ENCODE measurements around the gene HCN2.
A peak's percentile ranks its signal among the peaks of the same experiment; 100 is the strongest.
"Not testable (repeated sequence)": the region's sequence is repeated elsewhere in the genome, so short reads cannot be mapped to it uniquely, and the experiment has no call there.

The HCN2 gene

DNA sequence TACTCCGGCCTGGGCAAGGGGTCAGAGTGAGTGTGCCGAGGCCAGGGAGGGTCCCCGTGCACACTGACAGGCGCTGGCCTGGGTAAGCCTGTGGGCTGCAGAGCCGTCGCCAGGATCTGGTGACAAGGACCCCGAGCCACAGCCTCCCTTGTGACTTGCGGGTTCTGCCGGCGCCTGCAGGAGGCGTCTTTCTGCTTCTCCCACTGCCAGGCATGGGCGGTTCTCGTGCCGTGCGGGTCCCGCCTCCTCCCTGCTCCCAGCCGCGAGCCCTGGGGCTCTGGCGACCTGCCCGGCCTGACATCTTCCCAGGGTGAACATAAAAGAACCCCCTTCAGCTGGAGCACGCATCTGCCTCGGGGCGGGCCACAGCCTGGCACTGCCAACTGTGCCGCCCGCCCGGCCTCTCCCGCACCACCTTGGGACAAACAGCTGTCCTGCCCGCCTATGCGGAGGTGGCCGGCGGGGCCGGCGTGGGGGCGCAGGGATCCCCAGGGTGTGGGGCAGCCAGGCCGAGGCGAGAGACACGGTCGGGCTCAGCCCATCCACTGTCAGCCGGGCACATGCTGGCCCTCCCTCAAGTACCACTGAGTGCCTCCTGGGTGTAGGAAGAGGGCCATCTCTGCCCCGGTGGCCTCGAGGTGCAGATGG is 1.5 kb upstream of the HCN2 start:
- peak; percentile 73 for DNase-seq

DNA sequence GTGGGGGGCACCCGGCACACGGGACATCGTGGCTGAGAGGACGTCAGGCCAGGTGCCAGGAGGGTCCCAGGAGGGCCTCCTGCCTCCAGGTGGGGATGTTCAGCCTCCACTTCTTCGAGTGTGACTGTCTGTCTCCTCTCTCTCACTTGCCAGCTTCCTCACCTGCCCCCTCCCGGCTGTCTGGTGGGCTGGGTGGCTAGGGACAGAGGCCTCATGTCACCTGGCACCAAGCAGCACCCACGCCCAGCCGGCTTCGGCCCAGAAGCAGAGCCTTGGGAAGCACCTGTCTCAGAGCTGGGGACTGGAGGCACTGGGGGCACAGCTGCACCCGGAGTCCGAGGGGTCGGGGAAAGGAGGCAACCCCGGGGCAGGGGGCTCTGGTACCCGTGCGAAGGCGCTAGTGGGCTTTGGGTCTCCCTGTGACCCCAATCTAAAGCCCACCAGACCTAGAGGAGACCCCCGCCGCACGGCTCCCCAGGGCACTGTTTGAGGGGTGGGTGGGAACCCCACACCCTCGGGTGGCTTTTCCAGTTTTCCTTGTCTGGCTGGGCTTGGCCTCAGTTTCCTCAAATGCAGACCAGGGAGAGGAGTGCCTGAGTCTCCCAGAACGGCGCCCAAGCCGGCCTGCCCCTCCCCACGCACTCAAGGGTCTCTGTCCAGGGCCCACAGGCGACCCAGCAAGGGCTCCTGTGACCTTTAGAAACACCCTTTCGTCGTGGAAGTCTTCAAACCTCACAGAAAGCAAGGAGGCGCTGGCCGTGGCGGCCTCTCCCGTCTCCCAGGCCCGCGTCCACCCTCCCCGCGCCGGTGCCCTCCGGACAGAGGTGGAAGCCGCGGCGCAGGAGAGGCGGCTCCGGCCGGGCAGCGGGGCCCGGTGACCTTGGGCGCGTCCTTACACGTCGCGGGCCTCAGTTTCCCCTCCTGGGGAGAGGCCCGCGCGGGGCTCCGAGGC is 664 bp upstream of the HCN2 start:
- DNase-seq: peak; percentile 14

DNA sequence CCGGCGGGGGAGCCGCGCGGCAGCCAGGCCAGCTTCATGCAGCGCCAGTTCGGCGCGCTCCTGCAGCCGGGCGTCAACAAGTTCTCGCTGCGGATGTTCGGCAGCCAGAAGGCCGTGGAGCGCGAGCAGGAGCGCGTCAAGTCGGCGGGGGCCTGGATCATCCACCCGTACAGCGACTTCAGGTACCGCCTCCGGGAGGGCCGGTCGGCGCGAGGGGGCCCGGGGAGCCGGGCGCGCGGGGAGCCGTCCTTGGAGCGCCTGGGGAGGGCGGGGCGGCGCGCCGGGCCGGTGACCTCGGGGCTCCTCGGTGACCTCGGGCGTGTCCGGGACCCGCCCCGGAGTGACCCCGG is 690 bp downstream of the HCN2 start:
- DNase-seq: peak; percentile 48

DNA sequence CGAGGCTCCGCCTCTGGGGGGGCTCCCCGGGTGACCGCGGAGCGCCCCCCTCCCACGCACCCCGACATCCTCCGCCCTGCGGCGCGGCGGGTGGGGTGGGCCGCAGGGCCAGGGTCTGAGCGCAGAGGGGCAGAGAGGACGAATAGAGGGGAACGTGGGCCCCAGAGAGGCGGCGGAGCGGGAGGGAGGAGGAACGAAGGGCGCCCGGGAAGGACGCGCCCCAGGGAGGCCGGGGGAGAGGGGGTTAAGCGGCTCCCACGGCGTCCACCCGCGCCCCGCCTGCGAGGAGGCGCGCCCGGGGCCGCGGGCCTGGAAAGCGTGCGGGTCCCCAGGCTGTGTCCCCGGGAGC is 1.0 kb downstream of the HCN2 start:
- DNase-seq: no peak

DNA sequence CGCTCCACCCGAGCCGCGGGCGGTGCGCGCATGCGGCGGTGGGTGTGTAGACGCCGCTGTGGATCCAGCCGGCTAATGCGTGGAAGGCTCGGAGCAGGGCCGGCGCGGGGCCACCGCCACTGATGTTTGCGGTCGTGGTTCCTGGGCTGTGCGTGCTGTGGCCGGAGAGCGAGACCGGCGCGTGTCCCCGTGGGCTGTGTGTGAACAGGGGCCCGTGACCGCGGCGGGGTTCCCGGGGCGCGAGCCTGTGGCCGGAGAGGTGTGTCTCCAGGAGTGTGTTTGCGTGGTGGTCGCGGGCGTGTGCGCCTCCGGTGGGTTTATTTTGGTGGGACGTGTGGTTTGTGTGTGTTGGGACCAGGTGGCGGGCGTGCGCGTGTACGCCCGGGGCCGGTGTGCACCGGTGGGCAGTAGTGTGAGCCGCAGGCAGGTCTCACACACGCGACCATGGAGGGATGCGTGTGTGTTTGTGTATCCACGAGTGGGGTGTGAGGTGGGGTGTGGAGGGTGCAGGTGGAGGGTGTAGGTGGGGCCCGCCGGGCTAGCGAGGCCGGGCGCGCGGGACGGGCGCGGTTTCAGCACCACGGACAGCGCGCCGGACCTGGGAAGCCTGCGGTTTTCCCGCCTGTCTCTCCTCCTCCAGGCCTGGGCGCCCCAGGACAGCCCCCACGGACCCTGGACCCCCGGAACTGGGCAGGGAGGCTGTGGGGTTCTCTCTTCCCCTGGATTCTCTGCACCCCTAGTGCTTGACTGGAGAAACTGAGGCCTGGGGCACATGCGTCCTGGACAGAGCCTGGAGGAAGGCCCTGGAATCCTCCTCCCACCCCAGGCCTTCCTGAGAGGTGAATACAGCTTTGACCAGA is 1.6 kb downstream of the HCN2 start:
- DNase-seq: no peak

DNA sequence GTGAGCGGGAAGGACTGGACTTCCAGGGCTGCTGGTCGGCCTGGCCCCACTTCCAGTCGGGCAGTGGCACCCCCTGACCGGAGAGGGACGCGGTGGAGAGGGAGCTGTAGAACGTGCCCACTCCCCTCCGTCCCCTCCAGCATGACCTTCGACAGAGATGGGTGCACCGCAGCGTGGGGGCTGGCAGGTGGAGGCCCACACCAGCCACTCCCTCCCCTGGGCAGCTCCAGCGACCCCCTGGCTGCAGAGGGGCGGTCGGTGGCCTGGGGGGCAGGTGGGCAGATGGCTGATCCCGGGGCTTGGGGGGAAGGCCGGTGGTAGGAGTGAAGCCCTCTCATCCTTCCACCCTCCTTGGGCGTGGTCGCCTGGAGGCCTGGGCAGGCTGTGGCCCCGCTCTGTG is 2.4 kb downstream of the HCN2 start:
- DNase-seq: no peak

DNA sequence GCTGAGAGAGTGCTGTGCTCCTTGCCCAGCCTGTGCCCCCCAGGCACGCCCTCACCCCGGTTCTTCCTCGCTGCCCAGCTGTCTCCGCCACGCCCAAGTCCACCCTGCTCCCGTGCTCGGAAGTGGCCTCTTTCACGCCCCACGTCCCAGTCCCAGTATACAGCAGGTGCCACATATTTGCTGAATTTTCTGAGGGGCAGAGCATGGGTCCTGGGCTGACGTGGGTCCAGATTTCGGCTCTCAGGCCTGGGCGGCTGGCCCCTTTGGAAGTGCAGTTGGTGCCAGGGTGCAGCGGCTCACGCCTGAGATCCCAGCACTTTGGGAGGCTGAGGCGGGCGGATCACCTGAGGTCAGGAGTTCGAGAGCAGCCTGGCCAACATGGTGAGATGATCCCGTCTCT is 3.4 kb downstream of the HCN2 start:
- no peak for DNase-seq

DNA sequence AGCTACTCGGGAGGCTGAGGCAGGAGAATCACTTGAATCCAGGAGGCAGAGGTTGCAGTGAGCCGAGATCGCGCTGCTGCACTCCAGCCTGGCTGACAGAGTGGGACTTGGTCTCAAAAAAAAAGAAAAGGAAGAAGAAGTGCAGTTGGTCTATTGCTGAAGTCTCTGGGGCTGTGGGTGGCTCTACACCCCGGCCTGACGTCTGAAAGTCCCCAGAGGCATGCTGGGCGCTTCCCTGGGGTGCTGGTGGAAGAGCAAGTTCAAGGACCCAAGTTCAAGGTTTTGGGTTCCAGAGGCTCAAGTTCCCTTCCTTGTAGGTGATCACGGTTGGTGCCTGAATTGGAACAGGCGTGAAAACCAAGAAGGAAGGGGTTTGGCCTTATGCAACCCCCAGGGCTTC is 3.8 kb downstream of the HCN2 start:
- DNase-seq: no peak

DNA sequence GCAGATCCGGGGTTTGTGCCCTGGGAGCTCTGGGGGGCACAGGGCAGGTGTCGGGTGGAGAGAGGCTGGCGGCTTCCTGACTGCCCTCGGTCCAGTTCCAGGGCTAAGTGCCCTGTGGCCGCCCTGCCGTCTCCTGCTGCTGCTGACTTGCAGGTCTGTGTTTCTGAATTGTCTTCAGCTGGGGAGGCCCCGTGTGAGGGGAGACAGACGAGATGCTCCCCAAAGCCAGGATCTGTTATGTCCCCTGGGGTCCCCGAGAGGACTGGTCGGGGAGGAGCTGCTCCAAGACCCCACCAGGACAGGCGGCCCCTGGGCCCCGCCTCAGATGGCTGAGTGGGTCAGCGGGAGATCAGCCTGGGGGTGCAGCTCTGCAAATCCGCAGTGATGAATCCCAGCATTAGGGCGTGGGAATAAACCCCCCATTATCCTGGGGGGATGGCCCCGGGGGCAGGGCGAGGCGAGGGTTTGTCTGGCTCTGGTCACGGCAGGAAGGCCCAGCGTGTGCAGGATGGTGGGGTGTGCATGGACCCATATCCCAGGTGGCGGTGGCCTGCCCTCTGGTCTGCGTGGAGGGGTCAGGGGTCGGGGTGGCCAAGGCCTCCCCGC is 4.7 kb downstream of the HCN2 start:
- no peak for DNase-seq

DNA sequence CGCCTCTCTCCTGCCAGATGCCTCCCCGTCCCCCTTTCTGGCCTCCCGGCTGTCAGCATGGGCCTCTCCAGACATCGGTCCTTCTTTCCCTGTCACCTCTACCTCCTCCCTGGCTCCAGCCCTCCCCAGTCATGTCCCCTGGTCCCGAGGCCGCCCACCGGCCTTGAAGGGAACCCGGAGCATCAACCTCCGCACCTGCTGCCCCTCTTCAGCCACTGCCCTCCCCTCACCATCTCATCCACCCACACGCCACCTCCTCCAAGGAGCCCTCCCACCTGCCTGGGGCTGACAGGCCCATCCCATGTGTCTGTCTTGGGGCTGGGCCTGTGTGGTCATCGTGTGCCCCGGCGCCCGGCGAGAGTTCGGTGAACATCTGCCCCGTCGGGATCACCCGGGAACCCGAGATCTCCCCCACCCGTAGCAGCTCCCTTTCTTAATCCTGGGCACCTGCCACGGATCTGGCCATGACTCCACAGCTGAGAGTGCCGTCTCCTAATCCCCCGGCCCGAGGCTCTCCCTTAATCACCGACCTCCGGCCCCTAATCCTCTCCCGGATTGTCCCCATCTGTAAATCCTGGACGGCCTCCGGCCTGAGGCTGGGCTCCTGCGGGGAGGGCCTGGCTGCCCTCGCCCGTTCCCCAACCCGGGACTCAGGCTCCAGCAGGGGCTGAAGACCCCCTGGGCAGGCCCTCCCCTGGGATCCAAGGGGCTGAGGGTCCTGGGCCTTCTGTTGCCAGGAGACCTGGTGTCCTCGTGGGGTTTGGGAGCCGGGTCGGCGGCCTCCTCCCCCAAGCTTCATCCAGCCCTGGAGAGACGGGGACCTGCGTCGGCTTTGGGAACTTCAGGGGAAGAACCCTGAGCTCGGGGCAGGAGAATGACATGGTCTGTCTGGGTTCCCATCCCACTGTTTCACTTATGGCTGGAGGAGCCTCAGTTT is 5.9 kb downstream of the HCN2 start:
- DNase-seq: no peak

DNA sequence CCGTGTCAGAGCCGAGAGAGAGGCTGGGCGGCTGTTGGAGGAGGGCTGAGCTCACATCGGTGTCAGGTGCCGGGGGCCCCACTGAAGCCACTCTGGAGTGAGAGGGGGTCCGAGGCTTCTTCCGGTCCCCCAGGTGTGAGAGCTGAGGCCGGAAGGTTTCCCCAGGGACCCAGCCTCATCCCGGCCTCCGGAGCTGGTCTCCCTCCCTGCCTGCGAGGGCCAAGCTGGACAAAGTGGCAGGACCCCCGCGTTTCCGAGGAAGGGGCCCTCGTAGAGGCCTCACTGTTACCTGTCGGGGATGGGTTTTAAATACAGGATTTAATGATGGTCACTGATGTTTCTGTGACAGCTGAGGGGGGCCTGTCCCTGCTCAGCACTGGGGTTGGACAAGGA is 6.6 kb downstream of the HCN2 start:
- DNase-seq: no peak

DNA sequence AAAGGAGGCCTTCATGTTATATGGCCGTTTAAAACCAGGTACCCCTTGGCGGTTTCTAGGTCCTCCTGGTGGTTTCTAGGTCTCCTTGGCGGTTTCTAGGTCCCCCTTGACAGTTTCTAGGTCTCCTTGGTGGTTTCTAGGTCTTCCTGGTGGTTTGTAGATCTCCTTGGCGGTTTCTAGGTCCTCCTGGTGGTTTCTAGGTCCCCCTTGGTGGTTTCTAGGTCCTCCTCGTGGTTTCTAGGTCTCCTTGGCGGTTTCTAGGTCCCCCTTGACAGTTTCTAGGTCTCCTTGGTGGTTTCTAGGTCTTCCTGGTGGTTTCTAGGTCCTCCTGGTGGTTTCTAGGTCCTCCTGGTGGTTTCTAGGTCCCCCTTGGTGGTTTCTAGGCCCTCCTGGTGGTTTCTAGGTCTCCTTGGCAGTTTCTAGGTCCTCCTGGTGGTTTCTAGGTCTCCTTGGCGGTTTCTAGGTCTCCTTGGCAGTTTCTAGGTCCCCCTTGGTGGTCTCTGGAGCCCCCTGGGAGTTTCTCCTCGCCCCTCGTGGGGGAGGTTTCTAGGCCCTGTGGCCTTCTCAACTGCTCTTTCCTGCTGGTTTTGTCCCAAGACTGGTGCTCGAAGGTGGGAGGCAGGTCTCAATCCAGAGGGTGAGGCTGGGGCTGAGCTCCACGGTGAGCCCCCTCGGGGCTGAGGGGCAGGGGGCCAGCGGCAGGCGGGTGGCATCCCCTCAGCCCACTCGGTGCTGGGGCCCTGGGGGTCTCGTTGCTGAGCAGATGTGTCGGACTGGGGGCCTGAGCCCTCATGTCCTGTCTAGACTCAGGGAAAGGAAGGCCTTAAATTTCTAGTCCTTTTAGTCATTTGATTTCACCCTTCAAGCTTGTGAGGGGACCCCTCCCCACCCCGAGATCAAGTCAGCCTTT is 8.0 kb downstream of the HCN2 start:
- no peak for DNase-seq

DNA sequence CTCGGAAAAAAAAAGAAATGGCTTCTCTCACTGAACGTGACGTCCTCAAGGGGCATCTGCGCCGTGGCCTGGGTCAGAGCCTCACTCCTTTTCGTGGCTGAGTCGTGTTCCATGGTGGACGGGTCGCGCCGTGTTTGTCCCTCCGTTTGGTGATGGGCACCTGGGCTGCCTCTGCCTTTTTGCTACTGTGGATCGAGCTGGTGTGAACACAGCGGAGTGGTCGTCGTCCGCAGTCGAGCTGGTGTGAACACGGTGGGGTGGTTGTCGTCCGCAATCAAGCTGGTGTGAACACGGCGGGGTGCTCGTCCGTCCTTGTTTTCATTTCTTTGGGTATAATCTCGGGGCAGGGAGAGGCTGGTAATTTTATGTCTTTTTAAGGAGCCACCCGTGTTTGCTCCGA is 11.6 kb downstream of the HCN2 start:
- no peak for DNase-seq

DNA sequence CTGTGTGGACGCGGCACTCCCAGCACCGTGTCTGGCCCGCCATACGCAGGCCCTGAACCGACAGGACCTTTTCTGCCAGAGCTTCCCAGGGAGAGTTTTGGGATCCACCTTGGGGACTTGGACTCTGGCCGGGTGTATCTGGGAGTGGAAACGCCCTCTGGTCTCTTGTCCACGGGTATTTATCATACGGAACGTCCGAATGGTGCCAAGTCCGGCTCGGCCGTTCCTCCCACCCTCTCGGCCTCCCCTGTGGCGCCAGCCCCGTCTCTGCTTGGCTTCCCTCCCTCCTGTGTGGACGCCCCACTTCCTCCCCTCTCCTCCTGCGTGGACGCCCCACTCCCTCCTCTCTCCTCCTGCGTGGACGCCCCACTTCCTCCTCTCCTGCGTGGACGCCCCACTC is 12.1 kb downstream of the HCN2 start:
- DNase-seq: no peak

DNA sequence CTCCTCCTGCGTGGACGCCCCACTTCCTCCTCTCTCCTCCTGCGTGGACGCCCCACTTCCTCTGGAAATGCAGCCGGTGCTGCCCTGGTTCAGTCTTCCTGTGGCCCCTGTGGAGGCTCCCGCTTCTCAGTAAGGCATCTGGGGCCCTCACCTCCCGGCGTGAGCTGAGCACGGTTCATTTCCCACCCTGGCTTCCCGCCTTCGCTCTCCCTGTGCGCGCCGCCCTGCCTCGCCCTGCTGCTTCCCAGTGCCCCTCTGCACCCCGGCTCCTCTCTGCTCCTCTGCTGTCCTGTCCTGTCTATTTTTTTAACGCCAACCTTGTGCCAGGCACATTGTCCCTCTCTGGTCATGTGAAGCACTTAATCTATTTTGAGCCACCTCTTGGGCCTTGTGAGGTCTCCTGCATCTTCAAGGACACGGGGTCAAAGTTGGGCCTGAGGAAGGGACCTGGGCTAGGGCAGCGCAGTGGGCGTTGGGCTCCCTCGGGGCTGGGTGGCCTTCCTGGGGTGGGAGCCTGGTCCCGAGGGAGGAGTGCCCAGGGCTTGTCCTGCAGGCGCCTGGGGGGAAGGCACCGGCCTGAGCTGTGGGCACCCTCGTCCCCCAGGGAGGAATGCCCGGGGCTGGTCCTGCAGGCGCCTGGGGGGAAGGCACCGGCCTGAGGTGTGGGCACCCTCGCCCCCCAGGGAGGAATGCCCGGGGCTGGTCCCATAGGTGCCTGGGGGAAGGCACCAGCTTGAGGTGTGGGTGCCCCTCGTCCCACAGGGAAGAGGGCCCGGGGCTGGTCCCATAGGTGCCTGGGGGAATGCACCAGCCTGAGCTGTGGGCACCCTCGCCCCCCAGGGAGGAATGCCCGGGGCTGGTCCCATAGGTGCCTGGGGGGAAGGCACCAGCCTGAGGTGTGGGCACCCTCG is 13.0 kb downstream of the HCN2 start:
- DNase-seq: no peak

DNA sequence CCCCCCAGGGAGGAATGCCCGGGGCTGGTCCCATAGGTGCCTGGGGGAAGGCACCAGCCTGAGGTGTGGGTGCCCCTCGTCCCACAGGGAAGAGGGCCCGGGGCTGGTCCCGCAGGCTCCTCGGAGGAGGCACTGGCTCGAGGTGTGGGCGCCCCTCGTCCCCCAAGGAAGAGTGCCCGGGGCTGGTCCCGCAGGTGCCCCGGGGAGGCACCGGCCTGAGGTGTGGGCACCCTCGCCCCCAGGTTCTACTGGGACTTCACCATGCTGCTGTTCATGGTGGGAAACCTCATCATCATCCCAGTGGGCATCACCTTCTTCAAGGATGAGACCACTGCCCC is 13.6 kb downstream of the HCN2 start:
- DNase-seq: not testable (repeated sequence)

DNA sequence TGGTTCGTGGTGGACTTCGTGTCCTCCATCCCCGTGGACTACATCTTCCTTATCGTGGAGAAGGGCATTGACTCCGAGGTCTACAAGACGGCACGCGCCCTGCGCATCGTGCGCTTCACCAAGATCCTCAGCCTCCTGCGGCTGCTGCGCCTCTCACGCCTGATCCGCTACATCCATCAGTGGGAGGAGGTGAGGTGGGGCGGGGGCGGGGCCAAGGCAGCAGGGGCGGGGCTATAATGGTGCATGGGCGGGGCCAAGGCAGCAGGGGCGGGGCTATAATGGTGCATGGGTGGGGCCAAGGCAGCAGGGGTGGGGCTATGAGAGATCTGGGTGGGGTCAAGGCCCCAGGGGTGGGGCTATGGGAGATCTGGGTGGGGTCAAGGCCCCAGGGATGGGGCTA is 14.1 kb downstream of the HCN2 start:
- DNase-seq: not testable (repeated sequence)

DNA sequence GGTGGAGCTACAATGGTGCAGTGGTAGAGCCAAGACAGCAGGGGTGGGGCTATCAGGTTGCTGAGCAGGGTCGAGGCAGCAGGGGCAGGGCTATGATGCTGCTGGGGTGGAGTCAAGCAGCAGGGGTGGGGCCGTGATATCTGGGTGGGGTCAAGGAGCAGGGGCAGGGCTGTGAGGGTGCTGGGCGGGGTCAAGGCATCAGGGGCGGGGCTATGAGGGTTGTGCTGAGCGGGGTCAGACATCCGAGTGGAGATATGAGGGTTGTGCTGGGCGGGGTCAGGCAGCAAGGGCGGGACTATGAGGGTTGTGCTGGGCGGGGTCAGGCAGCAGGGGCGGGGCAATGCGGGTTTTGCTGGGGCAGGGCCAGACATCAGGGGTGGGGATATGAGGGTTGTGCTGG is 14.7 kb downstream of the HCN2 start:
- DNase-seq: no peak

DNA sequence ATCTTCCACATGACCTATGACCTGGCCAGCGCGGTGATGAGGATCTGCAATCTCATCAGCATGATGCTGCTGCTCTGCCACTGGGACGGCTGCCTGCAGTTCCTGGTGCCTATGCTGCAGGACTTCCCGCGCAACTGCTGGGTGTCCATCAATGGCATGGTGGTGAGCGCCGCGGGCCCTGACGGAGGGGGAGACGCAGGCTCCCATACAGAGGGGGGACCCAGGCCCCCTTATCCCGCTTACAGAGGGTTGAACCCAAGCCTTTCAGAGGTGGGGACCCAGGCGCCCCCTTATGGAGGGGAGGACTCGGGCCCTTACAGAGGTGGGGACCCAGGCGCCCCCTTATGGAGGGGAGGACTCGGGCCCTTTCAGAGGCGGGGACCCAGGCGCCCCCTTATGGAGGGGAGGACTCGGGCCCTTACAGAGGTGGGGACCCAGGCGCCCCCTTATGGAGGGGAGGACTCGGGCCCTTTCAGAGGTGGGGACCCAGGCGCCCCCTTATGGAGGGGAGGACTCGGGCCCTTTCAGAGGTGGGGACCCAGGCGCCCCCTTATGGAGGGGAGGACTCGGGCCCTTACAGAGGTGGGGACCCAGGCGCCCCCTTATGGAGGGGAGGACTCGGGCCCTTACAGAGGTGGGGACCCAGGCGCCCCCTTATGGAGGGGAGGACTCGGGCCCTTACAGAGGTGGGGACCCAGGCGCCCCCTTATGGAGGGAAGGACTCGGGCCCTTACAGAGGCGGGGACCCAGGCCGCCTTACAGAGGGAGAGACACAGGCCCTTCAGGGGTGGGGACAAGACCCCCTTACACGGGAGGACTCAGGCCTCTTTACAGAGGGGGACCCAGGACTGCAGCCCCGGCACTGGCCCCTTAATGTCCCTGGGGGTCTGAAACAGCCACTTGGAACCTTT is 15.6 kb downstream of the HCN2 start:
- DNase-seq: not testable (repeated sequence)
